ENCODE results near the gene GSTM2. TPM values are rescaled to one million over a fixed set of nuclear protein-coding genes. Genes with fewer than 3 reads are reported as not detected.

The GSTM2 gene
- total RNA-seq, 1 experiment from 2014 or later = 14.9 TPM

- H3K4me1 Mint-ChIP-seq = no peaks in the 10 kb centered on the region; a peak in 1 of 4 replicates
- Histone ChIP-seq H3T11ph (ENCODE audit: low read length) (no peak overlapping the region), H4K5ac (ENCODE audit: insufficient read length, low read depth, low read length) (no peak overlapping the region), H4K8ac (replicated peaks; ENCODE audit: insufficient read length, low read depth, low read length) (no peak overlapping the region), H3K79me2 (ENCODE audit: insufficient read depth, low read length) (no peaks in the 10 kb centered on the region), H3K23ac (ENCODE audit: insufficient read length, low read depth, low read length) (no peak overlapping the region), H3K27ac (ENCODE audit: insufficient read length, low read depth, low read length) (no peak overlapping the region), H3K27me3 (ENCODE audit: insufficient read depth, low read length) (no peaks in the 10 kb centered on the region; the same call in 1 of the 2 replicates), H2BK15ac (ENCODE audit: low read depth, low read length) (no peak overlapping the region), H3K4ac (ENCODE audit: low read depth, low read length) (no peak overlapping the region), H3K18ac (ENCODE audit: insufficient read length, low read depth, low read length) (no peak overlapping the region), H3K56ac (ENCODE audit: insufficient read length, low read depth, low read length) (no peak overlapping the region), H2BK20ac (ENCODE audit: low read depth, low read length, poor library complexity, severe bottlenecking) (no peak overlapping the region), H2BK12ac (ENCODE audit: insufficient read length, low read depth, low read length) (no peak overlapping the region), H4K20me1 (ENCODE audit: control insufficient read depth, insufficient read depth, insufficient read length) (no peaks in the 10 kb centered on the region), H3K9ac (ENCODE audit: extremely low read depth, insufficient read length, low read length) (no peak overlapping the region), H3K23me2 (ENCODE audit: insufficient read length, low read depth, low read length, poor library complexity, severe bottlenecking) (no peaks in the 10 kb centered on the region), H3K4me2 (ENCODE audit: insufficient read depth, insufficient read length, low read length) (no peak overlapping the region), H2BK120ac (ENCODE audit: low read depth, low read length, poor library complexity, severe bottlenecking) (no peak overlapping the region), H2AK5ac (ENCODE audit: insufficient read length, low read length) (no peak overlapping the region), H3K14ac (ENCODE audit: insufficient read depth, low read length) (no peak overlapping the region), H3K79me1 (ENCODE audit: insufficient read depth, low read depth, low read length, poor library complexity, severe bottlenecking) (no peaks in the 10 kb centered on the region), H2BK5ac (ENCODE audit: insufficient read length, low read length) (no peak overlapping the region), H3K4me1 (ENCODE audit: insufficient read depth, low read length) (no peaks in the 10 kb centered on the region), H3K9me3 (ENCODE audit: control insufficient read depth, low read depth, low read length) (no peaks in the 10 kb centered on the region), H2AFZ (ENCODE audit: low read length) (no peak overlapping the region), H4K91ac (ENCODE audit: insufficient read length, low read depth, low read length) (no peak overlapping the region)
- H3K27ac Mint-ChIP-seq = no peak overlapping the region; a peak in 1 of 7 replicates
- no peak for DNase-seq
- peaks cover 9% of the 10 kb centered on the region for H3K27me3 Mint-ChIP-seq (ENCODE audit: low read depth)
- no CpG with 5 or more reads among the region's 3 CpGs for WGBS (ENCODE audit: extremely low coverage, insufficient read length, low lambda C conversion rate)
- no peaks in the 10 kb centered on the region for H3K36me3 Mint-ChIP-seq (ENCODE audit: insufficient read depth in 1 of 3, low read depth in 3 of 3)
- no peaks in the 10 kb centered on the region; a peak in 1 of 5 replicates for H3K9me3 Mint-ChIP-seq
- no peak overlapping the region for H3K4me3 Mint-ChIP-seq
- TF ChIP-seq CTCF (conservative IDR thresholded peaks at IDR 0.05) = no peak
Measured at GRCh38 chr1:109716570-109717090, 48.8 kb downstream of the GSTM2 start.
